Dedifferentiated amniotic fluid mesenchymal stem cell (primary cell): ENCODE data around the gene ARHGAP28.

Source experiments
- DNase-seq: peaks from one replicate; pipeline ENCODE4 v3.0.0-alpha.2; 2016; ENCODE audit errors: extremely low spot score

Gene ARHGAP28, protein sequence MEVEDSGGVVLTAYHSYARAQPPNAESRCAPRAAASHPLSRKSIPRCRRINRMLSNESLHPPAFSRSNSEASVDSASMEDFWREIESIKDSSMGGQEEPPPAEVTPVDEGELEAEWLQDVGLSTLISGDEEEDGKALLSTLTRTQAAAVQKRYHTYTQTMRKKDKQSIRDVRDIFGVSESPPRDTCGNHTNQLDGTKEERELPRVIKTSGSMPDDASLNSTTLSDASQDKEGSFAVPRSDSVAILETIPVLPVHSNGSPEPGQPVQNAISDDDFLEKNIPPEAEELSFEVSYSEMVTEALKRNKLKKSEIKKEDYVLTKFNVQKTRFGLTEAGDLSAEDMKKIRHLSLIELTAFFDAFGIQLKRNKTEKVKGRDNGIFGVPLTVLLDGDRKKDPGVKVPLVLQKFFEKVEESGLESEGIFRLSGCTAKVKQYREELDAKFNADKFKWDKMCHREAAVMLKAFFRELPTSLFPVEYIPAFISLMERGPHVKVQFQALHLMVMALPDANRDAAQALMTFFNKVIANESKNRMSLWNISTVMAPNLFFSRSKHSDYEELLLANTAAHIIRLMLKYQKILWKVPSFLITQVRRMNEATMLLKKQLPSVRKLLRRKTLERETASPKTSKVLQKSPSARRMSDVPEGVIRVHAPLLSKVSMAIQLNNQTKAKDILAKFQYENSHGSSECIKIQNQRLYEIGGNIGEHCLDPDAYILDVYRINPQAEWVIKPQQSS

DNA sequence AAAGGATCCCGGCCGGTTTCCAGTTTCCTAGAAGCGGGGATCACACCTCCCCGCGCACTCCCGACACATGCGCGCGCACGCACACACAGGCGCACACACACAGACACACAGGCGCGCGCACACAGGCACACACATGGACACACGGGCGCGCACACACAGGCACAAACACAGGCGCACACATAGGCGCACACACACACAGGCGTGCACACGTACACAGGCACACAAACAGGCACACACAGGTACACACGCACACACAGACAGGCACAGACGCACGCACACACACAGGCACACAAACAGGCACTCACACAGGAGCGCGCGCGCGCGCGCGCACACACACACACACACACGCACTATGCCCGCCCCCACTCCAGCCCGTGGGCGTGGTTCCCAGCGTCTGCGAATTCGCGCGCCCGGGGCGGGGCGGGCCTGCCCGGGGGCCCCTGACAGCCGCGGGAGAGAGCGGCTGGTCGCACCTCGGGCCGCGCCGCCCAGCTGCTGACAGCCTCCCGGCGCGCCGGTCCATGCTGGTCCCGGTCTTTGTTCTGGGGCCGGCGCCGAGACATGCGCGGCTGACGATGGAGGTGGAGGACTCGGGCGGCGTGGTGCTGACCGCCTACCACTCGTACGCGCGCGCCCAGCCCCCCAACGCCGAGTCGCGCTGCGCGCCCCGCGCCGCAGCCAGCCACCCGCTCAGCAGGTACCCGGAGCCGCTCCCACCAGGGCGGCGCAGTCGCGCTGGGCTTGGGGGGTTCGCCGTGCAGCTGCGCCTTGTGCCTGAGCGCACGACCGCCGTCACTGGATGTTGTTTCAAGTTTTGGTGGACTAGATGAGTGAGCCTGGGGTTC, at the start of gene ARHGAP28:
ARHGAP28 (plus strand) TSS at position 470 of the 845 bp plus-strand sequence; CDS start at position 576, 106 bp downstream.
- DNase-seq: peak; percentile 79

DNA sequence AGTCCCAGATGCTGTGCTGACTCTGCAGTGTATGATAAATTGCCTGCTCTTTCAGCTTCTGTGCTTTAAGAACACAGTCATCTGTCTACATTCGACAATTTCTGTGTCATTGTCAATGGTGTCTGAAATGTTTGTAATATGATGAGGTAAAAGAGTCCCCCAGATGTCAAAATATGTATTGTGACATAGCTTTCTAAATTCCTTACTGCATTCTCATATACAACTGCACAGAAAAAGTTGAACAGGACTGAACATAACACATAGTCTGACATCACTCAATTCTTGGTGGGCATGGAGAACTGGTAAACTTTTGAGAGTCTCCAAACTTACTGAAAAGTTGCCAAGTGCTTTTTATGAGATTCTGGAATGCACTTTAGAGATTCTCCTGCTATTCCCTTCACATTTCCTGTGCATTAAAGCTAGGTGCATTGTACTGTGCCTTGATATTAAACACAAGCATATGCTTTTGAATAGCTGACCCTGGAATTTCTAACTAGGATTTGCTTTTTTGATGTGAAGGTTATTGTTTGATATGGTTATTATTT, 48.1 kb upstream of the ARHGAP28 start:
- no peak for DNase-seq

DNA sequence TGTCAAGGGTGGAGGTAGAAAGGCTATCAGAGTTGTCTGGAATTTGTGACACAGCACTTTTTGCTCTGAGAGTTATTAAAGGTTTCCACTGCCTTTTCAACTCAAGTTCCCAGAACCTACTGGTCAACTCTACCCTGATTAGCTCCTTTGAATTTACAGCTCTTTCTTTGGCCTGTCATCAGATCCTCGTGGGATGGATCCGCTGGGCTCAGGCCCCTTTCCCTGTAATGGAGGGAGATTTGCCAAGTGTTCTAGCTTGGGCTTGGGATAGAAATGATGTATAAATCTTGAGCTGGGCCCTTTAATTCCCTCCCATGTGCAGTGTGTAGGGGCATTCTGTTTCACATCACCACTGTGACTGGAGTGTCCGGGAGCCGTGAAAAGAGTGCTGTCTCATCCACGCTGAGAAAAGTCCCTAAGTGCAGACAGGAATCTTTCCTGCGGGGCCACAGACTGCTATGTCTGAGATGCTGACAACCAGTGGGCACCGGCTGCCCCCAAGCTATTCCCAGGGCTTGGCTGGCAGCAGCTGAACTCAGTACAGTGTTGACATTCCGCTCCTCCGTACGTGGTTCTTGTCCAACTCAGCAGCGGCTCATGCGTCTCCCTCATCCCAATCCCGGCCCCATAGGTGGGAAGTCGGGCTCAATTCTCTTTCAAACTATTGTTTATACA, 46.9 kb upstream of the ARHGAP28 start:
- DNase-seq: no peak

DNA sequence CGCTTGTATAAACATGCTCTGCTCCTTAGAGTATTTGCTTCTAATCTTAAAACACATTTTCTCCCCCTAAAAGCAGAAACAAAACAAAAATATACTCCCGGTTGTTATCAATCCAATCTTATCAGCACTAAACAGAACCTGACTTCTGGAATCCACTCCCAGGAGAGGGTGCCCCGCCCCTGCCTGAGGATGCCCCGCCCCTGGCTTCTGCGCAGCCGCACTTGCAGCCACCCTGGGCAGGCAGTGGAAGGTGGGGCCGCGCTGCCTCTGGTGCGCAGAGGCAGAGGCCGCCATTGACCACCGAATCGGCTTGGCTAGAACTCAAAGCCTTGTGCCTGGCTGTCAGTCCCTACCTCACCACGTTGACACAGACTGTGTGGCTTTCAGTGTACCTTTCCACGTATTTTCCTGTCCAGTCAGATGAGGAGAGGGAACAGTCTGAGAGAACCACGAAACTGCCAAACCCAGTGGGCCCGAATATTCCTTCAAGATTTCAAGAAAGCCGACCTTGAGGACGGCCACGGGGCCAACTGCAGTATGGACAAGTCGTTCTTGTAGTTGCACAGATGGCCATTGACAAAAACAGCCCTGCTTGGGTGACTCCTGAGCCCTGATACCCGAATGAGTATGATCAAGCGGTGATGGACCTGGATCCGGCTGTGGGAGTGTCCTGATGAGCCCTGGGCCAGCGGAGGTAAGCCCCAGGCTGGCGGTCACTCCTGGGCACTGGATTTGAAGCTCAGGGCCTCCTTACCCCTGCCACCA, 46.2 kb upstream of the ARHGAP28 start:
- no peak for DNase-seq

DNA sequence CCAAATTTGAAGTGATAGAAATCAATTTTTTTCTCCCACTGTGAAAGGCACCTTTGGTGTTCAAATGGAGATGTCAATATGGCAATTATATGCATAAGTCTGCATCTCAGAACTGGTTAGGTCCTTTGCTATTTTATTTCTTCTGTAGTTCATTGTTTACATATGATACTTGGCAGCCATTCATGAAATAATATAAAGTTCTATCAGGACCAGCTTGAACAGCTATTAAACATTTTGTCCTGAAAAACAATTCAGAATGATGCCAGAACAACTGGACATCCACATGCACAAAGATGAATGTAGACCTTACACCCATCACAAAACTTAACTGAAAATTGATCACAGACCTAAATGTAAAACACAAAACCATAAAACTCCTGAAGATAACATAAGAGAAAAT, 41.8 kb upstream of the ARHGAP28 start:
- no peak for DNase-seq

DNA sequence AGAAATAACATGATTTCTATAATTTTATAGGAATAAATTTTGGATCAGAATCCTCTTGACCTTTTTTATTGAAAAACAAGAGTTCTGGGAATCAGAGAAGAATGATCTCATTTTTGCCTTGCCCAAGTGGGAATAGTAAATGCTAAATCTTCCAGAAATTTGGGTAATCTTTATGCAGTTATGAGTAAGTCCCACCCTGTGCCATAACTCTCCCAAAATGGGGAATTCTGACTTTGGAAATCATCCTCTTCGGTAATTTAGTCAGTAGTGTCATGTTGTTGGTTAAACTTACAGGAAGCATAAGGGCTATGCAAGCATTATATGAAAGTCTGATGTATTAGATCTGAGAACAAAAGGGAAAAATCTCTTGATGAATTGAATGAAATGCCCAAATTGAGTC, 20.6 kb upstream of the ARHGAP28 start:
- no peak for DNase-seq

DNA sequence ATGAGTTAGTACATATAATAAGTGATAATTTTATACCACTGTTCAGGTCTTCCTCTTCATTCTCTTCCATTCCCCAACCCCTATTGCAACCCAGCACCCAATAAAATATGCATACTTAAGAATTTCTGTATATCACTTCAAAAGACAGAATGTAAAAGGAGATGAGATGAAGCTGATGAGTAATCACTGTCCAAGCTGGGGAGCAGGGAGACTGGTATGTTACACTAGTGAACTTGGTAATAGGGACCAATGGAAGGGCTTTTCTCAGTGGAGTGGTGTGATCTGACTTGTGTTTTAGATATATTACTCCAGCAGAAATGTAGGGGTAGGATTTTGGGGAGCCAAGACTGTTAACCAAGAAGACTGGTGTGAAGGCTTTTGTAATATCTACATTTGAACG, 18.0 kb upstream of the ARHGAP28 start:
- no peak for DNase-seq

DNA sequence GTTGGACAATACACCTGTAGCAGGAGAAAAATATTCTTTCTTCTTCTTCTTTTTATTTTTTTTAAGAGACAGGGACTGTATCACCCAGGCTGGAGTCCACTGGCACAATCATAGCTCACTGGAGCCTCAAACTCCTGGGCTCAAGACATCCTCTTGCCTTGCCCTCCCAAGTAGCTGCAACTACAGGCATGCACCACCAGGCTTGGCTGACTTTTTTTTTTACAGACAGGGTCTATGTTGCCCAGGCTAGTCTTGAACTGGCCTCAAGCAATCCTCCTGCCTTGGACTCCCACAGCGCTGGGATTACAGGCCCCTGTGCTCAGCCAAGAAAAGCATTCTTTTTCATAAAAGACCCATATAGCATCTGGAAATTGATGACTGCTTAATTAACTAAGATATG, 17.1 kb upstream of the ARHGAP28 start:
- DNase-seq: no peak

DNA sequence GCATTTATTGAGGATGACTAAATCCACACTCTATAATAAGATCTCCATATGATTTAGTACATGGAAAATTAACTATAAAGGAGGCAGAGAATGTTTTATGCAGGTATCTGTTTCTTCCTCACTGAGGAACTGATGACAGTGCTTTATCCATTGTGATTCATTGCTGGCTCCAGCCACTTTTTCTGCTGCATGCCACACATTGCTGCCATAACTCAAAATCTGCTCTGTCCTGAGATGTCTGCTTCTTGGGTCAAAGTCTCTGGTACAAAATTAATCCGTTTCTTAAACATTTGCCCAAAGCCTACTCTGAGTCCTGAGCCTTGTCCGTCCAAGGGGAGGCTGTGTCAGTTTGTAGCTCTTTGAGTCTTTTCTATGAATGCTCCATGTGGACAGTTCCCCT, 15.5 kb upstream of the ARHGAP28 start:
- DNase-seq: no peak

DNA sequence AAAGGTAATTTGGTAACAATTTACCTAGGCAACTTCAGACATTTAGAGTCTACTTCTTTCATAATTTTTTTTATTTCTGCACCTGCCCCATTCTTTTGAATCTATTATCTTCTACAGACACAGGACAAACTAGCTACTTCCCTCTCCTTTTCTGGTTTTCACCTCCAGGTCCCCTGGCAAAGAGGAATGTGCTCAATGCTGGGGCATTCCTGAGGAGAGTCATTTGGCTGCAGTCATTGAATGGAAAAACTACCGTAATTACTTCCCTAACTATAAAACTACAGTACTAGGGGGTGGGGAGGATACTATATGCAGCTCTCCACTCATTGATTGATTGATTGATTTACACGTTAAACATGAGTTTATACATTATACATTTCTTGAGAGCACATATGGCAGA, 11.2 kb upstream of the ARHGAP28 start:
- DNase-seq: no peak

DNA sequence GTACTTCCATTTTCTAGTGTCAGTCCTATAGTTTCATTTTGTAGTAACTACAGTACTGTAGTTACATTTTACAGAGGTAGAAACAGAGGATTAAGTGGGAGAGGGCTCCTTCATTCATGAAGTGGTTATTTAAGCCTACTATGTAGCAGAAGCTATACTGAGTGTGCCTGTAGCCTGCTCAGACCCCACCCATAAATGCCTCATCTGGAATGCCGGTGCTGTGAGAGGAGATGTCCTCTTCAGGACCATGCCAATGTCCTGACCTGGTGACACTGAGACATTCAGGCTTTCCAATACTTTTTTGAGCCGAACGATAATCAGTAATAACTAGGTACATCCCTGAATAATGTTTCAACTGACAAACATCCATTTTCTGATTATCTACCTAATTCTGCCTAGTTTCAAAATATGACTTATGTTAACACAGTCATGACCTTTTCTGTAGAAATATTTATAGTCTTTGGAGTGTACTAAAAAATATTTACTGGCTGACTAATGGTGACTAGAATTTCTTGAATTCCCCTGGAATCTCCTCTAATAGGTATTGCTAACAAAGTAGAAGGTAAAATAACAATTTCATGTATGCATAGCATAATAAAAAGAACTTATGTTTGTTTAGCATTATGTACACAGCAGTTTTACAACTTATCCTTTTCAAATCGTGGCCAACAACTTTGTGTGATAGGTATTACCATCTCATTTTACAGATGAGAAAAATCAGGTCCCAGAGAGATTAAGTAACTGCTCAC, 10.2 kb upstream of the ARHGAP28 start:
- DNase-seq: no peak

DNA sequence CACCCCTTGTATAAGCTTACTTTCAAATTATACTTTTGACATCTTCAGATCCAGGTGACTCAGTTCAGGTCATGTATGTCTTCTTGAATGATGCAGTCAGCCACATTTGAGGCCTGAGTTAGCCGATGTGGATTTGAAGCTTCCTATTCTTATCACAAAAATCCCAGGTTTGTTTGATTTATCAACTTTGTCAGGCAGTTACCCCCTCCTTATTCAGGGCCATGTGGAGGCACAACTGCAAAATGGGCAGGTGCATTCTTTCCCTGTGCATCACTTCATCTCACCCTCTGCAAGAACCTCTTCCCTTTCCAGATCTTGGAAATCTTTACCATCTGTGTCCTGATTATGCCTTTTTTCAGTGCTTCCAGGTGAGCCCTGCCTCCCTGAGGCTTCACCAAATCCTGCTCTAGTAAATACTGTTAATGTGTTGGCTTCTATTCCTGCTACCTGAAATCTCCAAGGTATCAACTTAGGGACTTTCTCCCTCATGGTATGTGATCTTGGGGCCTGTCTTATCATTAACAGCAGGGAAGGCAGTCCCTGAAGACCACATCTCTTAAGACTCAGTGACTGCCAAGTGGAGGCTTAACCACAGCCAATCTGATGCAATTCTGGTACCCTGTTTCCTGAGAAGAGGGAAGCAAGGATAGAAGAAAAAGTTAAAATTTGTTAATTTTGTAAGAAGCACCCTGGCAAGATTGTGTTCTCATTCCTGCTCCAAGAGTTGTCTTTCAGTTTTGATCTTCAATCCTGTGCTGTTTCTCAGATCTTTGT, 9.4 kb upstream of the ARHGAP28 start:
- no peak for DNase-seq

DNA sequence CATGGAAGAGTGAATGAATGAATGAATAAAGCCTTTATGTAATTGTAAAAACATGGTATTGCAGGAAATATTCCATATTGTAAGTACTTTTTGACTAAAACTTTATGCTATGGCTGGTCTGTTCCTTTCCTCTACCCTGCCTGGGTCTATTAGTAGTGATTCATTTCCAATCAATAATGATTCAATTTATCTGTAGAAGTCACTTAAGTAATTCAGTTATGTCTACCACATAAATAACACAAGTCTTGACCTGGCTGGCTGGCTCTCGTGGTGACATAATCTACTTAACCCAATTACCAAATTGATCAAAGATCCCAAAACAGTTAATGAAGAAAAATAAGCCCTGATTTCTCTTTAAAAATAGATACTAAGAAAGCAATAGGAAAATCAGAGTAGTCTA, 7.8 kb upstream of the ARHGAP28 start:
- no peak for DNase-seq

DNA sequence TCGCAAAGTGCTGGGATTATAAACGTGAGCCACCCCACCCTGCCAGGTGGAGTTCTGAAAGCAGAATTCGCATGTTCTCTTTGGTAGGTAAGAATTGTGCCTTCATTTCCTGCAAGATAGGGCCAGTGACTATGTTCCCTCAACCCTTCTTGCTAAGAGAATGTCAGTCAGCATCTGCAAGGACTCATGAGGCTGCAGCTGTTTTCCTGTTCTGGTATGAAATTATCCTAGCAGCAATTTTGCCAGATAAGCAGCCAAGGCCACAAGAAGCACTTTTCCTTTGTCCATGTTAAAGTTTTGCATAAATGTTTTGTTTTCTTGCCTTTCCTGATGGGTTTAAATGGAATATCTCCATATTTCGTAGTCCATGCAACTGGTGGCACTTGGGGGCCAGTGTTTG, 6.8 kb upstream of the ARHGAP28 start:
- DNase-seq: no peak

DNA sequence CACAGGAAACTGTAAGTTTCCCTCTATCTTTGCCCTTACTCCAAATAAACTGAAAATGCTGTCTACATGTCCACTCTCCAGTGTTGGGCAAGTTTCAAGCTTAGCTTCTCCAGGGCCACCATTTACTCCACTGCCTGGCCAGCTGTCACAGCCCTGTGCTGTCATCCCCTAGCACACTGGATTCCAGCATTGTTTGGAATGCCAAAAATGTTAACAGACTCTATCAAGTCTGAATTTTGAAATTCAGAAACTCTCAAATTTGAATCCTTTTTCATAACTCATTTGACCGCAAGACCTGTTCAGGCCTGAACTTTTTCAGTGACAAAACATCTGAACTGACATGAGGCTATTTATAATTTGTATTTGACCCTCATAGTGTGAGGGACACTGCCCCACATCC, 5.2 kb upstream of the ARHGAP28 start:
- no peak for DNase-seq

DNA sequence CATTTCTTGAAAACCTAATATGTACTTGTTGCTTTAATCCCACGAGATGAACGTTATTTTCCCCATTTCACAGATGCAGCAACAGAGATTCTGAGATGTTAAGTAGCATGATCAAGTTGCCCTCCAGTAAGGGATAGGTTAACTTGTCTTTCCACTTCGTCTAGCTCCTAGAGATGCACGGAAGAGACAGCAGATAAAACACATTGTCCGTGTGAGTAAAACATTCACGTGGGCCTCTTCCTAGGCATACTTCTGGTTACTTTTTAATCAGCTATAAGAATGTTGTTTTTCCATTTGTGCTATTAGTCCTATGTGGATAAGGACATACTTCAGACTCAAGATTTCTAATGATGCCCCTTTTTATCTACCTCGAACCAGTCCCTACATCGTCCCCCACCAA, 1.2 kb upstream of the ARHGAP28 start:
- DNase-seq: no peak

DNA sequence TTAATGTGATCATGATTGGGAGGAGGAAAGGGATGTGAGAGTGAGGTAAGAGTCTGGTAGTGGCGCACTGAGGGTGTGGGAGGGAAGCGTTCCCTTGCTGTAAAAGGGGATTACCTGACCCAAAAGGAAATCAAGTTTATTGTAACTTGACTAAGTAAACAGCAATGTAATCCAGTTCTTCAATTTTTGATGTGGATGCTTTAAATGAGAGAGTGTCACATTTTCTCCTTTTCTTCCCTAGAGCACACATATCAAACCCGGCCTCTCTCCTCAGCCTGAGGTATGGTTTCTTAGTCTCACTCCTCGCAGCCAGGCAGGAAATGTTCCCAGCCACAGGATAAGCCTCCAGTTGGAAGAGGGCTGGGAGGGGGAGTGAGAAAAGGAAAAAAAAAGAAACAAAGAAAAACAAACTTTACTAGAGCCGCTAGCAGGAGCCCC, 688 bp upstream of the ARHGAP28 start:
- no peak for DNase-seq

DNA sequence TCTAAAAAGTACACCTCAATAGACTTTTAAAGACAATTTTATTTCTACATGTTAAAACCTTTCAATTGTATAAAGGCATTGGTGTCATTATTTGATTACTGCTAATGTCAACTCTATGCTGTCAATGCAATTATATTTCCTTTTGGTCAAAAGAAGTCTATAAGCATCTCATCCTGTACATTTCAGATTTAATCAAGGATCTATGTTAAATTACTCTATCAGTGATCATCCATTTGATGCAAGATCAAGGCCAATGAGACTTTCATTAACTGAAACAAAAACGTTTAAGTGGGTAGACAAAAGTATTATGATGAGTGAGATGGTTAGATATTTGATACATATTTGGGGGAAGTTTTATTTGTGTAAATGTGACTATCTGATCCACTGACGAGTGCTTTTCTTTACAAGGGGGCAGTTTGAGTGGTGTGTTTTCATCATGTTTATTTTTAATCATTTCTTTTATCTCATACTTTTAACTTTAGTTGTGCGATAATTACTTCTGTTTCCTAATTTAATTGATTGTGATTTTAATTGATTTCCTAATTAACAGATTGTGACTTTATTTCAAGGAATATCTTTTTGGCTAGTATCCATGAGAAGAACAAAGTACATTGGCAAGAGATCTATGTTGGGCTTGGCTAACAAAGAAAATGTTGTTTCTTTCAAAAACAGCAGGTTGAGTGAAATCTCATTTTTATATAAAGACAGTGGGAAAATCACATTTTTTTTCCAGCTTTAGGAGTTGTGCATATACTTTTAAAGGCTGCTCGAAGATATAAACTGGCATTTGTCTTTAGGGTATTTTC, 1.1 kb downstream of the ARHGAP28 start:
- DNase-seq: no peak
